ENCODE results near the gene SMC6. TPM values are rescaled to one million over a fixed set of nuclear protein-coding genes. Genes with fewer than 3 reads are reported as not detected.

SMC6 gene
- 25.8 and 30.4 TPM in 2 replicates for total RNA-seq (2014; rRNA removed)
- polyA plus RNA-seq (2012), result 6.5 TPM

- DNase-seq (ENCODE audit: low read depth), result peak; percentile 91
These were observed at the start of gene SMC6, which contains the start of gene GEN1 for GRCh38 chr2:17753803-17754663. SMC6 (minus strand) TSS chr2:17753810; CDS start chr2:17745946, 7,864 bp downstream. GEN1 (plus strand) TSS chr2:17754138; CDS start chr2:17759944, 5,806 bp downstream.

- peak; percentile 16 for DNase-seq (ENCODE audit: low read depth)
These were observed 47.3 kb upstream of the SMC6 start for GRCh38 chr2:17800693-17801458.

GRCh38 chr2:17800219-17800618 lies 46.6 kb upstream of the SMC6 start:
- peak; percentile 97 for DNase-seq (ENCODE audit: low read depth)

GRCh38 chr2:17799301-17800120 lies 45.9 kb upstream of the SMC6 start:
- DNase-seq (ENCODE audit: low read depth), result peak; percentile 17

GRCh38 chr2:17798338-17798737 lies 44.7 kb upstream of the SMC6 start:
- DNase-seq (ENCODE audit: low read depth), result no peak

GRCh38 chr2:17795309-17795708 lies 41.7 kb upstream of the SMC6 start:
- DNase-seq (ENCODE audit: low read depth), result no peak

GRCh38 chr2:17793803-17794354 lies 40.3 kb upstream of the SMC6 start:
- DNase-seq (ENCODE audit: low read depth), result peak; percentile 38

GRCh38 chr2:17793296-17793695 lies 39.7 kb upstream of the SMC6 start:
- peak; percentile 87 for DNase-seq (ENCODE audit: low read depth)

GRCh38 chr2:17792515-17792914 lies 38.9 kb upstream of the SMC6 start:
- no peak for DNase-seq (ENCODE audit: low read depth)

- no peak for DNase-seq (ENCODE audit: low read depth)
These were observed 38.2 kb upstream of the SMC6 start for GRCh38 chr2:17791817-17792130.

- peak; percentile 88 for DNase-seq (ENCODE audit: low read depth)
These were observed 37.7 kb upstream of the SMC6 start for GRCh38 chr2:17791121-17791816.

GRCh38 chr2:17790536-17790935 lies 36.9 kb upstream of the SMC6 start:
- DNase-seq (ENCODE audit: low read depth), result peak; percentile 25

- no peak for DNase-seq (ENCODE audit: low read depth)
These were observed 35.2 kb upstream of the SMC6 start for GRCh38 chr2:17788773-17789172.

- DNase-seq (ENCODE audit: low read depth), result no peak
These were observed 33.1 kb upstream of the SMC6 start for GRCh38 chr2:17786727-17787126.

GRCh38 chr2:17781482-17781881 lies 27.9 kb upstream of the SMC6 start:
- no peak for DNase-seq (ENCODE audit: low read depth)

GRCh38 chr2:17780546-17780945 lies 26.9 kb upstream of the SMC6 start:
- DNase-seq (ENCODE audit: low read depth), result no peak

- DNase-seq (ENCODE audit: low read depth), result no peak
These were observed 18.9 kb upstream of the SMC6 start for GRCh38 chr2:17772532-17772931.

GRCh38 chr2:17771956-17772355 lies 18.3 kb upstream of the SMC6 start:
- no peak for DNase-seq (ENCODE audit: low read depth)

- DNase-seq (ENCODE audit: low read depth), result no peak
These were observed 15.3 kb upstream of the SMC6 start for GRCh38 chr2:17768894-17769293.

- DNase-seq (ENCODE audit: low read depth), result no peak
These were observed 11.8 kb upstream of the SMC6 start for GRCh38 chr2:17765398-17765797.
